ENCODE data around the gene ENKD1.
A peak's percentile ranks its signal among the peaks of the same experiment; 100 is the strongest.

Gene ENKD1

DNA sequence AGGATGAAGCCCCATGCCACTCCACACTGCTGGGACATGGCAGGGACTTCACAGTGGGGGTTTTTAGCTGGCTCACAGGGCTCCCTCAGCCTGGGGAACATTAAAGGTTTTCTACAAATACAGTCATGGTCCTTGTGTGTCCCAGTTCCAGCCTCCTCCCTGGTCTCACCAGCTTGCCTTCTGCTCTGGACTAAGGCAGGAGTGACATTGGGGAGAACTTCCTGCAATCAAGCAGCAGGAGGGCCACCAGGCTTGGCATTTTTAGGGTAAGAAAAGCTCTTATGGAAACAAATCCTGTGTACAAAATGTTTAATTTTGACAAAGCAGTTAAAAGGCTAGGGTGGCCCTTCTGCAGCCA, 3.9 kb downstream of the ENKD1 start:
- no peak for DNase-seq

DNA sequence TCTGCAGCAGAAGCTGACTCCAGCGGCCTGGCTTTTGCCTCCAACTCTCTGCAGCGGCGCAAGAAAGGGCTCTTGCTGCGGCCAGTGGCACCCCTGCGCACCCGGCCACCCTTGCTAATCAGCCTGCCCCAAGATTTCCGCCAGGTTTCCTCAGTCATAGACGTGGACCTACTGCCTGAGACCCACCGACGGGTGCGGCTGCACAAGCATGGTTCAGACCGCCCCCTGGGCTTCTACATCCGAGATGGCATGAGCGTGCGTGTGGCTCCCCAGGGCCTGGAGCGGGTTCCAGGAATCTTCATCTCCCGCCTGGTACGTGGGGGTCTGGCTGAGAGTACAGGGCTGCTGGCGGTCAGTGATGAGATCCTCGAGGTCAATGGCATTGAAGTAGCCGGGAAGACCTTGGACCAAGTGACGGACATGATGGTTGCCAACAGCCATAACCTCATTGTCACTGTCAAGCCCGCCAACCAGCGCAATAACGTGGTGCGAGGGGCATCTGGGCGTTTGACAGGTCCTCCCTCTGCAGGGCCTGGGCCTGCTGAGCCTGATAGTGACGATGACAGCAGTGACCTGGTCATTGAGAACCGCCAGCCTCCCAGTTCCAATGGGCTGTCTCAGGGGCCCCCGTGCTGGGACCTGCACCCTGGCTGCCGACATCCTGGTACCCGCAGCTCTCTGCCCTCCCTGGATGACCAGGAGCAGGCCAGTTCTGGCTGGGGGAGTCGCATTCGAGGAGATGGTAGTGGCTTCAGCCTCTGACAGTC, 4.5 kb downstream of the ENKD1 start:
- DNase-seq, result no peak

DNA sequence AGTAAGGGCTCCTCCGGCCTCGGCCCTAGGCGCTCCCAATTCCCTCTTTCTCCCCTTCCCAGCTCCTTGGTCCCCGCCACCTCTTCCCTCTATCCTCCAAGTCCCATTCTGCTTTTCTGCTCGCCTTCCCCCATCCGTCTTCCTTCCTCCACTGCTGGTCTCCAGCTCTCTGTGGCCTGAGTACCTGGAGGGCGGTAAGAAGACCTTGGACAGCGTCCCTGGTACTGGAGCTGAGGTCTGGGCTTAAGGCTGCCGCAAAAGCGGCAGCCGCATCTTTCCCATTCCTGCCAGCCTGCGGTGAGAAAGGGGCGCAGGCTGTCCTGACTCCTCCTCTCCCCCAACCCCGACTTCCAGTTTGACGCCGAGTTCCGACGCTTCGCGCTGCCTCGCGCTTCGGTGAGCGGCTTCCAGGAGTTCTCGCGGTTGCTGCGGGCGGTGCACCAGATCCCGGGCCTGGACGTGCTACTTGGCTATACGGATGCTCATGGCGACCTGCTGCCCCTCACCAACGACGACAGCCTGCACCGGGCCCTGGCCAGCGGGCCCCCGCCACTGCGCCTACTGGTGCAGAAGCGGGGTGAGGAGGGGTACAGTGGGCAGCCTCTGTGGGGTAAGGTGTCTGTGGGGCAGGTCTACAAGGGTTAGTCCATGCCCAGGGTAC, 5.3 kb downstream of the ENKD1 start:
- no peak for DNase-seq

DNA sequence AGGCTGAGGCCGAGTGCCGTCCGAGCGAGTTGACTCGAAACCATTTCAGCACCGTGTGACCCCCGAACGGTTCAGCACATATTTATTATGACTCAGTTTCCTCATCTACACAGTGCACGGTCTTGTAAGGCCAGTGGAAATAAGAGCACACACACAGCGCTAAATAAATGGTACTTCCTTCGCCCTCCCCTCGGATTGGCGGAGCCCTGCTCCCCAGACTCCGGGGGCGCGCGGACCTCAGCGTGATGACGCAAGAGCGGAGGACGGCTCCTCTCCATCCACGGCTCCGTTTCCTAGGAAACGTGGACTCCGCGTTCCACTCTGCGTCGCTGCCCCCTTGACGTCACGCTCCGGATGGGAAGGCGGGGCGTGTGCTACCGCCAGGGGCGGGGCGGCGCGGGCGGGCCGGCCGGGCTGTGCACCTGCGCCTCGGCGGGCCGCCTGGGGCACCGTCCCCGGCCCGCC, 6.0 kb downstream of the ENKD1 start, which contains the start of gene PARD6A:
PARD6A (plus strand) TSS at position 397 of the 465 bp plus-strand sequence. CDS start 79 bp downstream, outside the sequence.
- DNase-seq, result peak; percentile 96

DNA sequence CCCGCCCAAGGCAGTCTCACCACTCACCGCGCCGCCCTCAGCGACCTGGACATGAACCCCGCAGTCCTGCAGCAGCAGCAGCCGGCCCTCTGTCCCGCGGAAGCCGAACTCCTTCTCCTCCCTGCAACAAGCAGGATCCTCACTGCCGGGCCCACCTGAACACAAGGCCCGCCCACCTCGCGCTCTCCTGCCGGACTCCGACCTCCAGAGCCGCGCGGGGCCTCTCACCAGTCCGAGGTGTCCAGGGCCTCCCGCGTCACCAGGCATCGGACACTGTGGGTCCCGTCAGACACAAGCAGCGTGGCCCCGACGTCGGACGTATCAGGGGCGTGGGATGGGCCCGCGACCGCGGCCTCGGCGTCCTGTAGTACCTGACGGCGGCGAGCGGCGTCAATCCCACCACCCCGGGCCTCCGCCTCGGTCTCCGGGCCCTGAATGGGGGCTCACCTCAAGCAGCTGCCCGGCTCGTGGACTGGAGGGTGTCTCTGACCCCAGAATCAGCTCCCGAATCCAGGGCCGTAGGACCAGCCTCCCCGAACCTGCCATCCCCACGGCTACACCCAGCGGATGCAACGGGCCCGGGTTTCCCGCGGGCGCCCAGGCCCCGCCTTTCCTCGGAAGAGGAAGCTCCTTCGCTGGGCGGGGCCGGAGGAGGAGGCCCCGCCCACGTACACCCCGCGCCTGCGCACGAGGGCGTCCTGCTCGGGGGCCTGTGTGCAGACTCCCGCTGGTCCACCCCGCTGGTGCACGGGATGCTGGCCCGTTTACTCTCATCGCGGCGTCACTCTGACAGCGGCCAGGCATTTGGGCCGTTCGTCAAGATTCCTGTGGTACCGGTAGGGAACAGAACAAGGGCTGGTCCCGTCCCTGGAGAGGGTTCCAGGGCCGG, 6.6 kb downstream of the ENKD1 start, which contains the start of gene ACD:
ACD (minus strand) TSS at position 586 of the 889 bp plus-strand sequence; CDS start at position 546, 40 bp downstream.
- peak; percentile 93 for DNase-seq

DNA sequence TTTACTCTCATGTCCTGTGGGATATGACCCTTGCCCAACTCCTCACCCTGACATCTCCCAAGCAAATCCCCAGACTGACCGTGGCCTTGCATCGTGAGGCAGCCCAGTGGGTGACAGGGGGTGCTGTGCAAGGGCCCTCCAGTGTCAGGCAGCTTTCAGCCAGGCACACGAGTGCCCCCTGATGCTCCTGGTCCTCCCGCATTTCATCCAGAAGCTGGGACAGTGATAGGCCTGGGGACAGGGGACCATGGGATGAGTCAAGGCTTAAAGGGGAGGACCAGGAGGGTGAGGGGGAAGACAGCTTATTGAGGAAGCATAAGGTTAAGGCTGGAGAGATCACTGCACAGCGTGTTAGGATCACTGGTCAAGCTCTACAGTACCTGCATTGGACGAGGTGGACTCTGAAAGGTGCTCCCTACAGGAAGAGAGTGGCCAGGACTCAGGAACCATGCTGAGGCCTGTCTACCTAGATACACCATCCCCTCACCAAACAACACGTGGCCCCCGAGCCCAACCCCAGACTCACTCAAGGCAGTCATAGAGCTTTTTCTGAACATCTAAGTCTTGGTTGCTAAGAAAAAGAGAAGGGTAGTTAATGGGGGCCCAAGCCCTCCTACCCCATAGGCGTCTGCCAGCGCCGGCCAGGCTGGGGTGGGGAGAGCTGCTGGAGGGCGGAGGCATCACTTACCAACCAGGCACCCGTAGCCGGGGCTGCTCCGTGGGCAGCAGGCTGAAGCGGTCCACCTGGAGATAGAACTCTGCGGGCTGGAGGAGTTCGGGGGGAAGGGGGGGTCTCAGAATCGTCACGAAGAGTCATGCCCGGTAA, 7.5 kb downstream of the ENKD1 start:
- no peak for DNase-seq

DNA sequence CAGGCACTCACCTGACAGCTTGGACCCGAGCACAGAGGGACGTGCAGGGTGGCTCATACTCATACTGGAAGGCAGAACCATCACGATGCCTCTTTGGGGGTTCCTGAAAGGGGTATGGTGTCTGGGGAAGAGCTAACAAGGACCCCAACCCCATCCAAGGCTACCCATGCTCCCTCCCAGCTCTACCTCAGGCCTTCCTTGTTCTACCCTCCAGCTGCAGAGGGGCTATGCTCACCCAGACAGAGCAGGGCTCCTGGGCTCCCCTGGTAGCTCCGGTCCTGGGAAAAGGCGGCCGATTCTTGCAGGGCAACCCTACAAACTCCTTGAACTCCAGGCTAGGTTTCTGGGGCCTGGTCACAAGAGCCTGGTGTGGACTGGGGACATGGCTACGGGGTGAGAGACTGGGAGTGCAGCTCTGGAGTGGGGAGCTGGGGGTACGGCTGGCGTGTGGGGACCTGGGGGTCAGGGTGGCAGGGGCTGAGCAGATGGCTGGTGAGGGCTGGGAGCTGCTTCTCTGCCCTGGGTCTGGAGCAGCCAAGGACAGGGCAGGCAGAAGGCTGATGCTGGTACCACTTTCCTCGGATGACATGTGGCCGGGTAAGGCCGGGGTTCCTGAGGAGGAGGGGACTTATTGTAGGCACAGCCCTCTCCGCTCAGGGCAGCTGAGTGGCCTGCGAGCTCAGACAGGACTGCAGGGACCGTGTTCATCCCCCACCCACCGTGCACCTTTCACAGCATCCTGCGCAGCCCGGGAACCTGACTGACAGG, 8.6 kb downstream of the ENKD1 start:
- no peak for DNase-seq

DNA sequence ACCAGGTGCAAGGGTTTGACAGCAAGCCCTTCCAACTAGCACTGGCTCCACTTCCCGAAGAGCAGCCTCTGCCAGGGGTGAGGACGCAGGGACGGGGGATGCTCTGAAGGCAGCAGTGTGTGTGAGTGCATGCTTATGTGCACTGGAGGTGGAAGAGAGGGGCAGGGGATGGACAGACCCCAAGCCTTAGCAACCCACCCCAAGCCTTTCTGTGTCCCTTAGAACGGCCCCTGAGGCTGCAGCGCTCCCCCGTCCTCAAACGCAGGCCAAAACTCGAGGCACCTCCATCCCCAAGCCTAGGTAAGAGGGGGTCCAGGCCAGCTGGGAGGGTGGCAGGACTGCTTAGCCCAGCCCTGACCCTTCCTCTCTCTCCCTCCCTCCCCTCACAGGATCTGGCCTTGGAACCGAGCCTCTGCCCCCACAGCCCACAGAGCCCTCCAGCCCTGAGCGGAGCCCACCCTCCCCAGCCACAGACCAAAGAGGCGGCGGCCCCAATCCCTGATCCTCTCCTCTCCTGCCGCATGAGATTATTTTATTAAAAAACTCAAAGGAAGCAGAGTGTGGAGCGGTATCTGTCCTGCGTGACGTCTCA, 9.4 kb downstream of the ENKD1 start:
- DNase-seq, result no peak

DNA sequence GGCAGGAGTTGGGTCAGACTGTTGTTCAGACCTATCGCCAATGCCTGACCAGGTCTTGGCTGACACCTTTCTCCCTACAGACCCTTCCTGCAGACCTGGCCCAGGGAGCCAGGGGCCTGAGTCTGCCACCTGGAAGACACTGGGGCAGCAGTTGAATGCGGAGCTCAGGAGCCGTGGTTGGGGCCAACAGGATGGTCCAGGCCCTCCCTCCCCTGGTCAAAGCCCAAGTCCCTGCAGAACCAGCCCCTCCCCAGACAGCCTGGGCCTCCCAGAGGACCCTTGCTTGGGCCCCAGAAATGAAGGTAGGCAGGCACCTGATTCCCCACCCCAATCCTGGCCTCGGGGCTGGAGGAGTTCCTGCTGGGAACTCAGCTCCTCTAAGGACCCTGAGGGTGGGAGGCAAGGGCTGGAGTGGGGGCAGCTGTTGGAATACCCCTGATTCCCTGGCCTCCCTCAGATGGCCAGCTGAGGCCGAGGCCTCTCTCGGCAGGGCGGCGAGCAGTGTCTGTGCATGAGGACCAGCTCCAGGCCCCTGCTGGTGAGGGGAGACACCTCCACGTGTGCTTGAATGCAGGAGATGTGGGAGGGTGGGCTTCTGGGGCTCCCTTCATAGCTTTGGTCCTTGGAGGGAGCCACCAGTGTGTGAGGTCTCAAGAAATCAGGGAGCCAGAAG, 10.1 kb downstream of the ENKD1 start:
- DNase-seq, result no peak

DNA sequence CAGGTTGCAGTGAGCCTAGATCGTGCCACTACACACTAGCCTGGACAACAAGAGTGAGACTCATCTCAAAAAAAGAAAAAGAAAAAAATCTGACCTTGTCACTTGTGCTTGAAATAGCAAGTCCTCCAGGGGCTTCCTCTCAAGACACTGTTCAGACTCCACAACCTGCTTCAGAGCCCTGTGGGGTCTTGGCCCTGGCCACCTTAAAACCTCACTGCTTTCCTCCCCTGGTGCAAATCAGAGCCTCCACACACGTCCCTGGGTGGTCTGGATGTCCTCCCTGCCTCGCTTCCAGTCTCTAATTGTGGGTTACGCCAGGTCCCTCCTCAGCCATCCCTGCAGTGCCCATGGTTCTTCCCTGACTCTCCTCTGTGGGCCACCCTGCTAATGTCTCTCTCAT, 11.2 kb downstream of the ENKD1 start:
- DNase-seq, result no peak

DNA sequence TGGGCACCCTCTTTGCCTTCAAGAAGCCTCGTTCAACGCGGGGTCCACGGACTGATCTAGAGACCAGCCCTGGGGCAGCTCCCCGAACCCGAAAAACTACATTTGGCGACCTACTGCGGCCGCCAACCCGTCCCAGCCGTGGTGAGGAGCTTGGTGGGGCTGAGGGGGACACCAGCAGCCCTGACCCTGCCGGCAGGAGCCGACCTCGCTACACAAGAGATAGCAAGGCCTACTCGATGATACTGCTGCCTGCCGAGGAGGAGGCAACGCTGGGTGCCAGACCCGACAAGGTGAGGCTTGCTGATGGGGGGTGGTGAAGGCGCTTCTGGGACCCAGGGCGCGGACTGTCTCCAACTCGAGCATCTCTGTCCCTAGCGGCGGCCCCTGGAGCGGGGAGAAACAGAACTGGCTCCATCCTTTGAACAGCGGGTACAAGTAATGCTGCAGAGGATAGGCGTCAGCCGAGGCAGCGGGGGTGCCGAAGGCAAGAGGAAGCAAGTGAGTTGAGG, 12.1 kb downstream of the ENKD1 start:
- peak; percentile 20 for DNase-seq

DNA sequence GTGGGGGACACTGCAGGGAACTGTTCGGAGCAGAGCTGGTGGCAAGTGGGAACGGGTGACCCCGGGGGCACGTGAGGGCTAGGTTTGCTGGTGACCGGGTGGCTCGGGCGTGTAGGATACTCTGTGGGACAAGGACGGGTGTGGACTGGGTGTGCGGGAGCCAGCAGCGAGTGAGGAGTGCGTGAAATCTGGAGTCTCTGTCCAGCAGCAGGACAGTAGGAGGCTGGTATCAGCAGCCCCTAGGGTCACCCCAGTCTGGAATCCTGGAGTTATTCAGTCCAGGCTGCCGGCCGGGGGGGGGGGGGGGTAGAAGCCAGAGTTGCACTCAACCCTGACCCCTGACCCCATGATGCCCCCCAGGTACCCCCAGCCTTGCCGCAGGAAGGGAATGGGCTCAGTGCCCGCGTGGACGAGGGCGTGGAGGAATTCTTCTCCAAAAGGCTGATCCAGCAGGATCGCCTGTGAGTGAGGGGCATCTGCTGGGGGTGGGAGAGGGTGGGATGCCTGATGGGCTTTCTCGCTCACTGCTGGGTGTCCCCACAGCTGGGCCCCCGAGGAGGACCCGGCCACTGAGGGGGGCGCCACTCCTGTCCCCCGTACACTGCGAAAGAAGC, 12.7 kb downstream of the ENKD1 start:
- no peak for DNase-seq

DNA sequence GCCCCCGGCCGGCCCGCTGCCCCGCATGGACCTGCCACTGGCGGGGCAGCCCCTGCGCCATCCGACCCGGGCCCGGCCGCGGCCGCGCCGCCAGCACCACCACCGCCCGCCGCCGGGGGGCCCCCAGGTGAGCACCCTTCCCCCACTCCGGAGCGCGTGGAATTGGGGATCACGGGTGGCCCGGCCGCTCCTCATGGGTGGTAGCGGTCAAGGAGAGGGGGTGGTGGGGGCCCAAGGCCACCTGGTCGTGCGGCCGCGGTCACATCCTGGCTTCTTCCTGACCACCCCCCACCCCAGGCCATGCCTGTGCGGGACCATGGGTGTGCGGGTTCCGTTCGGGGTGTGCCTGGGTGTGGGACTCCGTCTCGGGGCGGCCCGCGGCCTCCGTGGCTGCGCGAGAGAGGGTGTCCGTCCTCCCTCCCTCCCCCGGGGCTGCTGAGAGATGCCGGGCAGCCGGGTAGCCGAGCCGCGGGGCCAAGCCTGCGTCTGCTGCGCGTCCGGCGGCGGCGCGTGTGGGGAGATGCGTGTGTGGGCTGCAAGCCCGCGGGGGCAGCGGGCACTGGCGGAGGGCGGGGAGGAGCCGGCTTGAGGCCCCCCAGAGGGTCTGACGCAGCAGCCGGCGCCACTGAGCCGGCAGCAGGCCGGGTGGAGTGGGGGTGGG, 13.3 kb downstream of the ENKD1 start:
- peak; percentile 52 for DNase-seq

DNA sequence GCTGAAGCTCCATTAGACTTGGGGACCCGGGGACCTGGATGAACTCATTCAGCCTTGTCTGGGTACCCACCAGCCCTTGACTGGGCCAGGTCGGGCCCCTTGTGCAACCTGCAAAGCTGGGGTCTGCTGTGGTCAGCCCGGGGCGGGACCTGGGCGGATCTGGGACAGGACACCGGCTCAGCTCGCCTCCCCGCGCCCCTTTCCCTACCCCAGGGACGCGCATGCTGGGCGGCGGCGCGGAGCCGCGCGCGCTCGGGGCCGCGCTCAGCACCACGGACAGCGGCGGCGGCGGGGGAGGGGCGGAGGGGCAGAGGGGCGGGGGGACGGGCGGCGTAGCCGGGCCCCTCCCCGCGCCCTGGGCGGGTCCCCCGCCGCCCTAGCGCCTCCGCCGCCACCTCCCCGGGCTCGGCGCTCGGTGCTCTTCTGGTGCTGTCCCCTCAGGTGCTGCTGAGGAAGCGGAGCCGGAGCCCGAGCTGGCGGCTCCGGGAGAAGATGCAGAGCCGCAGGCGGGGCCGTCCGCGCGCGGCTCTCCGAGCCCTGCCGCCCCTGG, 13.9 kb downstream of the ENKD1 start:
- peak; percentile 44 for DNase-seq

DNA sequence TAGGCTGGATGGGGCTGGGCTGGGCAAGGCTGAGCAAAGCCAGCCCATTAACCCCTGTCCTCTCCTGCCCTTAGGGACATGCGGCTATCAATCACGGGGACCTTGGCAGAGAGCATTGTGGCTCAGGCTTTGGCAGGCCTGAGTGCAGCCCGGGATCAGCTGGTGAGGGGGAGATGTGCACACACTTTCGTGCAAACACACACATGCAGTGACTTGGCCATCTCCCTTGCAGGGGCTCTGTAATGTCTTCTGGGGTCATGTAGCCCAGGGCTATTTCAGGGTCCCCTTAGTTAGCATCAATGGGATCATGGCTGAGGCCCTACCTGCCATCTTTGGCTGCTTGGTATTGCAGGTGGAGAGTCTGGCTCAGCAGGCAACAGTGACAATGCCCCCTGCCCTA, 14.7 kb downstream of the ENKD1 start:
- DNase-seq, result peak; percentile 20

DNA sequence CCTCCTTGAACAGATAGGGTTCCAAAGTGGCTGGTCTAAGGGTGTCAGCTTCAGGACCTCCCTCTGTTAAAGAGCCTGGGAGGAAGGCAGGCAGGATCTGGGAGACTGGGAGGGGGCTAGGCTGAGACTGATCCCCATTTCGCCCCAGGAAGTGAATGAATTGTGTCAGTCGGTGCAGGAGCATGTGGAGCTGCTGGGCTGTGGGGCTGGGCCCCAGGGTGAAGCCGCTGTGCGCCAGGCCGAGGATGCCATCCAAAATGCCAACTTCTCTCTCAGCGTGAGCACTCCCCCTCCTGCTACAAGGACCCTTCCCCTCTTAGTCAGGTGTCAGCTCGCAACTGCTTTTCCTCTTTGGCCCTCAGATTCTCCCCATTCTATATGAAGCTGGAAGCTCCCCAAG, 15.5 kb downstream of the ENKD1 start:
- no peak for DNase-seq

DNA sequence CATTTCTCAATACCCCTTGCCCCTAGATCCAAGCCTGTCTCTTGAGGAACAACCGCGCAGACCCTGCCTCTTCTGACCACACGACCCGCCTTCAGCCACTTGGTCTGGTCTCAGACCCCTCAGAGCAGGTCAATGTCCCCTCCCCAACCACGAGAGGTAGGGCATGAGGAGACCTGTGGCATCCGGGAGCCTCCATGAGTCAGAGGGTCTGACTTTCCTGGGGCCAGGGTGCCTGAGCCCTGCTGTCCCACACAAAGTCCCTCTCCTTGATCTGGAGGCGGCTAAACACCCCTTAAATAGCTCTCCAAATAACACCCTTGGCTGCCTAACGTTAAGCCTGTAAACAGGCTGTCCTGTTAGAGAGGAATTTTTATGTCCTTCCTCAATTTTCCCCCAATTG, 16.5 kb downstream of the ENKD1 start:
- no peak for DNase-seq

DNA sequence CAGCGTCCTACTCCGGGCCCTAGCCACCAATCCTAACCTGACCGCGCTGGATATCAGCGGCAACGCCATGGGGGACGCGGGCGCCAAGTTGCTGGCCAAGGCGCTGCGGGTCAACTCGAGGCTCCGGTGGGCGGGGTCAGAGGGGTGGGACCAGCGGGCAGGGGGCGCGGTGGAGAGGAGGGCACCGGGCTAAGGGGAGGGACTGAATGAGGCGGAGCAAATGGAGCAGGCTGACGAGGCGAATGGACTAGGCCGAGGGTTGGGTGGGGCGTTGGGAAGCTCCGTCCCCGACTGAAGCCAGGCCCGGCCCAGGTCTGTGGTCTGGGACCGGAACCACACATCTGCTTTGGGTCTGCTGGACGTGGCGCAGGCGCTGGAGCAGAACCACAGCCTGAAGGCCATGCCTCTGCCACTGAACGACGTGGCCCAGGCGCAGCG, 17.0 kb downstream of the ENKD1 start:
- DNase-seq, result no peak
